ENCODE results near the gene PRR19.

PRR19 gene

DNA sequence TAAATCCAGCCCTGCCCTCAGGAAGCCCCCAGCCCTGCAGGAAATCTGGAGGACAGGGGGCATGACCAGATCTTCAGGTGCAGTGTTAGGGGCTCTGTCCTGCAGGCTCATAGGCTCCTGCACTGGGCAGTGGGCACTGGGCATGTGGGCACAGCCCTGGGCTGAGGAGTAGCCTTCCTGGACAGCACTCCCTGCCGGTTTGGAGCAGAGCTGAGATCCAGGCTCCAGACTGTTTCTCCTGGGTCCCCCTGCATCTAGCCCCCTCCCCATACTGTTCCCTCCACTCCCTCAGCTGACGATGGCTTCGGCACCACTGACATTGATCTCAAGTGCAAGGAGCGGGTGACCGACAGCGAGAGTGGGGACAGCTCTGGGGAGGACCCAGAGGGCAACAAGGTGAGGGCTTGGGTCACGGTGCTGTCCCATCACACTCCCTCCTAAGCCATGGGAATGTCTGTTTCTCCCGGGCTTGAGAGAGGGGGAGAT lies 12.3 kb upstream of the PRR19 start:
- no peak overlapping the region for H3K4me3 ChIP-seq
- DNase-seq (ENCODE audit: low spot score), result no peak
- no peak overlapping the region for H3K27ac ChIP-seq
- TF ChIP-seq CTCF (IDR thresholded peaks at IDR 0.05), result no peak

DNA sequence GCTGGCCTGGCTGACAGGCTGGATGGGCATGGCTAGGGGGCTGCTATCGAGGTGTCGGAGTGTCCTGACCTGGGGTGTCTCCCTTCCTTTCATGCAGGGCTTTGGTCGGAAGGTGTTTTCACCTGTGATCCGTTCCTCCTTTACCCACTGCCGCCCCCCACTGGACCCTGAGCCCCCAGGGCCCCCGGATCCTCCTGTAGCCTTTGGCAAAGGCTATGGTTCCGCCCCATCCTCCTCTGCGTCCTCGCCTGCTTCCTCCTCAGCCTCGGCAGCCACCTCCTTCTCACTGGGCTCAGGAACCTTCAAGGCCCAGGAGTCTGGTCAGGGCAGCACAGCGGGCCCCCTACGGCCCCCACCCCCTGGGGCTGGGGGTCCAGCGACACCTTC lies 11.8 kb upstream of the PRR19 start:
- DNase-seq (ENCODE audit: low spot score), result no peak
- Histone ChIP-seq H3K27ac (no peak overlapping the region), H3K4me3 (no peak overlapping the region)
- TF ChIP-seq CTCF (IDR thresholded peaks at IDR 0.05), result no peak

DNA sequence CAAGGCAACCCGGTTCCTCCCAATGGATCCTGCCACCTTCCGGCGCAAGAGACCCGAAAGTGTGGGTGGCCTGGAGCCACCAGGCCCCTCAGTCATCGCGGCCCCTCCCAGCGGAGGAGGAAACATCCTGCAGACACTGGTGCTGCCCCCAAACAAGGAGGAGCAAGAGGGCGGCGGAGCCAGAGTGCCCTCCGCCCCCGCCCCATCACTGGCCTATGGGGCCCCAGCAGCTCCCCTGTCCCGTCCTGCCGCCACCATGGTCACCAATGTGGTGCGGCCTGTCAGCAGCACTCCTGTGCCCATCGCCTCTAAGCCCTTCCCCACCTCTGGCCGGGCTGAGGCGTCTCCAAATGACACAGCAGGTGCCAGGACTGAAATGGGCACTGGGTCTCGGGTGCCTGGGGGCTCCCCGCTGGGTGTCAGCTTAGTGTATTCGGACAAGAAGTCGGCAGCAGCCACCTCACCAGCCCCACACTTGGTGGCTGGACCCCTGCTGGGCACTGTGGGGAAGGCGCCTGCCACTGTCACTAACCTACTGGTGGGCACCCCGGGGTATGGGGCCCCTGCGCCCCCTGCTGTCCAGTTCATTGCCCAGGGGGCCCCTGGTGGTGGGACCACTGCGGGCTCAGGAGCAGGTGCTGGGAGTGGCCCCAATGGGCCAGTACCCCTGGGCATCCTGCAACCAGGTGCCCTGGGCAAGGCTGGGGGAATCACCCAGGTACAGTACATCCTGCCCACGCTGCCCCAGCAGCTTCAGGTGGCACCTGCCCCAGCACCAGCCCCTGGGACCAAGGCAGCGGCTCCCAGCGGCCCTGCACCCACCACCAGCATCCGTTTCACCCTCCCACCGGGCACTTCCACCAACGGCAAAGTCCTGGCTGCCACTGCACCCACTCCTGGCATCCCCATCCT lies 11.2 kb upstream of the PRR19 start:
- Histone ChIP-seq H3K27ac (no peak overlapping the region), H3K4me3 (no peak overlapping the region)
- no peak for DNase-seq (ENCODE audit: low spot score)
- no peak for TF ChIP-seq CTCF (IDR thresholded peaks at IDR 0.05)

DNA sequence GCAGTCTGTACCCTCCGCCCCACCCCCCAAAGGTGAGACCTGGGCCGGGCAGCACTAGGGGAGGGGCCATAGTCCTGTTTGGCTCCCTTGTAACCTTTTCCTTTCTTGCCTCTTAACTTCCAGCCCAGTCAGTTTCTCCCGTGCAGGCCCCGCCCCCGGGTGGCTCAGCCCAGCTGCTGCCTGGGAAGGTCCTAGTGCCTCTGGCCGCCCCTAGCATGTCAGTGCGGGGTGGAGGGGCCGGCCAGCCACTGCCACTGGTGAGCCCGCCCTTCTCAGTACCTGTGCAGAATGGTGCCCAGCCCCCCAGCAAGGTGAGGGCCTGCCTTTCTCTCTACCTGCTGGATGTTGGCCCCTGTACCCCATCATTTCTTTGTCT lies 10.5 kb upstream of the PRR19 start:
- TF ChIP-seq CTCF (IDR thresholded peaks at IDR 0.05), result no peak
- no peak overlapping the region for H3K27ac ChIP-seq
- no peak for DNase-seq (ENCODE audit: low spot score)
- no peak overlapping the region for H3K4me3 ChIP-seq

DNA sequence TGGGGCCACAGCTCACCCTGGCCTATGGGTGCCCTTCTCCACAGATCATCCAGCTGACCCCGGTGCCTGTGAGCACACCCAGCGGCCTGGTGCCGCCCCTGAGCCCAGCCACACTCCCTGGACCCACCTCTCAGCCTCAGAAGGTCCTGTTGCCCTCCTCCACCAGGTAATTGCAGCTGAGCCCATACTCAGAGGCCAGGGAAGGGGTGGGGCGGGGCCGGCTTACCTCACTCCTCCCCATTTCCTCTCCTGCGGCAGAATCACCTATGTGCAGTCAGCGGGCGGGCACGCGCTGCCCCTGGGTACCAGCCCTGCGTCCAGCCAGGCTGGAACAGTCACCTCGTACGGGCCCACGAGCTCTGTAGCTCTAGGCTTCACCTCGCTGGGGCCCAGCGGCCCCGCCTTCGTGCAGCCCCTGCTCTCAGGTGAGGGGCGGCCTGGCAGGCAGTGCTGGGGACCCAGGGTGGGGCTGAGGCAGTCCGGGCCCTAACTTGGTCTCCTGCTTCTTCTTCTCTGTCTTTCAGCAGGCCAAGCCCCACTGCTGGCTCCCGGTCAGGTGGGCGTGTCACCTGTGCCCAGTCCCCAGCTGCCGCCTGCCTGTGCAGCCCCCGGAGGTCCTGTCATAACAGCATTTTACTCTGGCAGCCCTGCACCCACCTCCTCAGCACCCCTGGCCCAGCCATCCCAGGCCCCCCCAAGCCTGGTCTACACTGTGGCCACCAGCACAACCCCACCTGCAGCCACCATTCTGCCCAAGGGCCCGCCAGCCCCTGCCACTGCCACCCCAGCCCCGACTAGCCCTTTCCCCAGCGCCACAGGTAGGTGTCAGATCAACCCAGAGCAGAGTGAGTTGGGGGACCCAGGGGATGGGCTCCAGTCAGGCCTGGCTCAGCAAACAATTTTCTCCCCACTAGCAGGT lies 9.6 kb upstream of the PRR19 start:
- DNase-seq (ENCODE audit: low spot score), result no peak
- Histone ChIP-seq H3K4me3 (no peak overlapping the region), H3K27ac (no peak overlapping the region)
- TF ChIP-seq CTCF (IDR thresholded peaks at IDR 0.05), result no peak

DNA sequence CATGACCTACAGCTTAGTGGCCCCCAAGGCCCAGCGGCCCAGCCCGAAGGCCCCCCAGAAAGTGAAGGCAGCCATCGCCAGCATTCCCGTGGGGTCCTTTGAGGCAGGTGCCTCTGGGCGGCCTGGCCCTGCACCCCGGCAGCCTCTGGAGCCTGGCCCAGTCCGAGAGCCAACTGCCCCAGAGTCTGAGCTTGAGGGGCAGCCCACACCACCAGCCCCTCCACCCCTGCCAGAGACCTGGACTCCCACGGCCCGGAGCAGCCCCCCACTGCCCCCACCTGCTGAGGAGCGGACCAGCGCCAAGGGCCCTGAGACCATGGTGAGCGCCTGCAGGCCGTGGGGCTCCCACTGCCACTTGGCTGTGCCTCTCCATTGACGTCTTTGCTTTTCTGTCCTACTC lies 9.0 kb upstream of the PRR19 start:
- no peak overlapping the region for H3K4me3 ChIP-seq
- no peak for TF ChIP-seq CTCF (IDR thresholded peaks at IDR 0.05)
- no peak for DNase-seq (ENCODE audit: low spot score)
- H3K27ac ChIP-seq, result no peak overlapping the region

Measured in coronary artery (tissue), 2 donors.